ENCODE results near the gene MGAT5.
"Not testable (repeated sequence)": the region's sequence is repeated elsewhere in the genome, so short reads cannot be mapped to it uniquely, and the experiment has no call there.

MGAT5 gene

GRCh38 chr2:134470561-134471168 lies 216.8 kb downstream of the MGAT5 start:
- Histone ChIP-seq H3K27ac (ENCODE audit: low read depth, low read length) (no peak overlapping the region), H3K9ac (ENCODE audit: low read depth in 1 of 2, low read length in 2 of 2) (no peak overlapping the region), H3K4me1 (ENCODE audit: control insufficient read depth in 1 of 2, insufficient read depth in 2 of 2, low read length in 2 of 2) (peaks cover 0 to 5% of the 10 kb centered on the region in 2 donors), H3K9me3 (ENCODE audit: control insufficient read depth in 1 of 2, low read length in 2 of 2) (no peaks in the 10 kb centered on the region), H3K36me3 (ENCODE audit: control insufficient read depth in 1 of 2, insufficient read depth in 2 of 2, low read length in 2 of 2) (no peaks in the 10 kb centered on the region), H3K27me3 (ENCODE audit: control insufficient read depth in 1 of 2, insufficient read depth in 2 of 2, low read length in 2 of 2) (no peaks in the 10 kb centered on the region), H3K4me3 (ENCODE audit: low read depth in 1 of 2, low read length in 2 of 2) (no peak overlapping the region)

DNA sequence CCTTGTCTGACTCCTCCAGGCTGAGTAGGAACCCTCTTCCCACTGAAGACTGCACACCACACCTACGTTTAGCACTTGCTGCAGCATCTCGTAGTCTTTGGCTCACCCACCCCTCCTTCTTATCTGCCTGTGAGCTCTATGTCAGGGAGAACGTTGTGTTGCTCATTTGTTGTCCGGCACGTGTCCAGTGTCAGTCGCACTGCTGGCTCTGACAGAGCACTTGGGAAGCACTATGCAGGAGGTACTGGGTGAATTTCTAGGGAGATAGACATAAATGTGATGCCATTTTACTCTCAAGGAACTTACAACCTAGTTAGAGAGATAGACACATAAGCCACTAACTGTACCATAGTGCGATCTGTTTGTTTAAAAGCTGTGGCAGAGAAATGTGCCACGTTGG lies 223.1 kb downstream of the MGAT5 start:
- not testable (repeated sequence) for H3K27me3 ChIP-seq (ENCODE audit: control insufficient read depth in 1 of 2, insufficient read depth in 2 of 2, low read length in 2 of 2); H3K4me3 ChIP-seq (ENCODE audit: low read depth in 1 of 2, low read length in 2 of 2); H3K9me3 ChIP-seq (ENCODE audit: control insufficient read depth in 1 of 2, low read length in 2 of 2); H3K4me1 ChIP-seq (ENCODE audit: control insufficient read depth in 1 of 2, insufficient read depth in 2 of 2, low read length in 2 of 2); H3K36me3 ChIP-seq (ENCODE audit: control insufficient read depth in 1 of 2, insufficient read depth in 2 of 2, low read length in 2 of 2); H3K27ac ChIP-seq (ENCODE audit: low read depth, low read length); H3K9ac ChIP-seq (ENCODE audit: low read depth in 1 of 2, low read length in 2 of 2)

- Histone ChIP-seq H3K27ac (ENCODE audit: low read depth, low read length) (no peak overlapping the region), H3K9ac (ENCODE audit: low read depth in 1 of 2, low read length in 2 of 2) (no peak overlapping the region), H3K9me3 (ENCODE audit: control insufficient read depth in 1 of 2, low read length in 2 of 2) (no peaks in the 10 kb centered on the region), H3K36me3 (ENCODE audit: control insufficient read depth in 1 of 2, insufficient read depth in 2 of 2, low read length in 2 of 2) (no peaks in the 10 kb centered on the region), H3K4me1 (ENCODE audit: control insufficient read depth in 1 of 2, insufficient read depth in 2 of 2, low read length in 2 of 2) (no peaks in the 10 kb centered on the region), H3K27me3 (ENCODE audit: control insufficient read depth in 1 of 2, insufficient read depth in 2 of 2, low read length in 2 of 2) (no peaks in the 10 kb centered on the region), H3K4me3 (ENCODE audit: low read depth in 1 of 2, low read length in 2 of 2) (no peak overlapping the region)
Observed at GRCh38 chr2:134479696-134480330, 225.9 kb downstream of the MGAT5 start.

GRCh38 chr2:134482131-134482723 lies 228.4 kb downstream of the MGAT5 start:
- no peaks in the 10 kb centered on the region for H3K36me3 ChIP-seq (ENCODE audit: control insufficient read depth in 1 of 2, insufficient read depth in 2 of 2, low read length in 2 of 2)
- H3K4me3 ChIP-seq (ENCODE audit: low read depth in 1 of 2, low read length in 2 of 2), result no peak overlapping the region
- H3K4me1 ChIP-seq (ENCODE audit: control insufficient read depth in 1 of 2, insufficient read depth in 2 of 2, low read length in 2 of 2), result no peaks in the 10 kb centered on the region
- no peak overlapping the region for H3K27ac ChIP-seq (ENCODE audit: low read depth, low read length)
- H3K27me3 ChIP-seq (ENCODE audit: control insufficient read depth in 1 of 2, insufficient read depth in 2 of 2, low read length in 2 of 2), result no peaks in the 10 kb centered on the region
- no peaks in the 10 kb centered on the region for H3K9me3 ChIP-seq (ENCODE audit: control insufficient read depth in 1 of 2, low read length in 2 of 2)
- H3K9ac ChIP-seq (ENCODE audit: low read depth in 1 of 2, low read length in 2 of 2), result no peak overlapping the region

GRCh38 chr2:134482766-134483340 lies 229.0 kb downstream of the MGAT5 start:
- H3K9me3 ChIP-seq (ENCODE audit: control insufficient read depth in 1 of 2, low read length in 2 of 2), result no peaks in the 10 kb centered on the region
- no peaks in the 10 kb centered on the region for H3K27me3 ChIP-seq (ENCODE audit: control insufficient read depth in 1 of 2, insufficient read depth in 2 of 2, low read length in 2 of 2)
- no peaks in the 10 kb centered on the region for H3K36me3 ChIP-seq (ENCODE audit: control insufficient read depth in 1 of 2, insufficient read depth in 2 of 2, low read length in 2 of 2)
- H3K4me1 ChIP-seq (ENCODE audit: control insufficient read depth in 1 of 2, insufficient read depth in 2 of 2, low read length in 2 of 2), result no peaks in the 10 kb centered on the region
- no peak overlapping the region for H3K4me3 ChIP-seq (ENCODE audit: low read depth in 1 of 2, low read length in 2 of 2)
- H3K9ac ChIP-seq (ENCODE audit: low read depth in 1 of 2, low read length in 2 of 2), result no peak overlapping the region
- H3K27ac ChIP-seq (ENCODE audit: low read depth, low read length), result no peak overlapping the region

DNA sequence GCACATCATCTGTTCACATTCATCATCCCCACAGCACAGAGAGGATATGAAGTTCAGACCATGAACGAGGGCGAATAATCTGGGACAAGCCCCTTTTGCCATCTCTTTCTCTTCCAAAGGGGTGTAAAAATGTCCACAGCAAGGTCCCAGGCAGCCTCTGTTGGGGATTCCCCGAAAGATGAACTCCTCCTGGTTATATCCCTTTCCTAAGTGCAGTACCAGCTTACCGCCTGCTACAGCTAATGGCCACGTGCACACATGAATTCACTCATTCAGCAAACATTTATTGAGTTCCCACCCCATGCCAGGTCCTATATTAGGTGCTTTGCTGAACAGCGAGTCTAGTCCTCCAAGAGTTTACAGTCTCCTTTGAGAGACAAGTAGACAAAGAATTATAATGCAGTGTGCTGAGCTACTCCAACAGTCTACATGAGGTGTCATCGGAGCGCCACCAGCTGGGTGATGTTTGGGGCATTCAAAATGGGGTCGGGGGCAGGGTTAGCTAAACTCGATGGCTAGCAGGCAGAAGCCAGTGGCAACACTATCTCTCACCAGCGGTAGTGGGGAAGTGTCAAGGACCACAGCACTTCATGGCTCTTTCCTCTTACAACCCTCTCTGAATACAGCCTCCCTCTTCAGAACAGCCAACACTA lies 236.0 kb downstream of the MGAT5 start:
- Histone ChIP-seq H3K9ac (ENCODE audit: low read depth in 1 of 2, low read length in 2 of 2) (no peak overlapping the region), H3K27ac (ENCODE audit: low read depth, low read length) (no peak overlapping the region), H3K4me3 (ENCODE audit: low read depth in 1 of 2, low read length in 2 of 2) (no peak overlapping the region), H3K4me1 (ENCODE audit: control insufficient read depth in 1 of 2, insufficient read depth in 2 of 2, low read length in 2 of 2) (no peaks in the 10 kb centered on the region), H3K27me3 (ENCODE audit: control insufficient read depth in 1 of 2, insufficient read depth in 2 of 2, low read length in 2 of 2) (no peaks in the 10 kb centered on the region), H3K9me3 (ENCODE audit: control insufficient read depth in 1 of 2, low read length in 2 of 2) (no peaks in the 10 kb centered on the region), H3K36me3 (ENCODE audit: control insufficient read depth in 1 of 2, insufficient read depth in 2 of 2, low read length in 2 of 2) (no peaks in the 10 kb centered on the region)

DNA sequence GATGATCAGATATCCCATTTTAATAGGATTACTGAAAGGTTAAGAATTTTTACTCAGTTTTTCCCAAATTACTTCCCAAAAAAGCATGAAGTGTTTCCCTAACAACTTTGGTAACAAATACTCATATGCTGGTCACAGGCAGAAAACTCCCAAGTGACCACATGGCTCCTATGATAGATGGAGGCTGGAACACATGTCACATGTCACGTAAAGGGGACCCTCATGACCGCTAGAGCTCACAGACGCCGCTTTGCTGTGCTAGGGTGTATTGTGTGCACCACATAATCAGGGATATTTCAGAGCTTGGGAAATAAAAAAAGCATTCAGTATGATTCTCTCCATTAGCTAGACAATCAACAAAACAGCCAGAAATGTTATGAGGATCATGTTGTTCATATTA lies 236.7 kb downstream of the MGAT5 start:
- no peaks in the 10 kb centered on the region for H3K36me3 ChIP-seq (ENCODE audit: control insufficient read depth in 1 of 2, insufficient read depth in 2 of 2, low read length in 2 of 2)
- no peak overlapping the region for H3K27ac ChIP-seq (ENCODE audit: low read depth, low read length)
- no peaks in the 10 kb centered on the region for H3K4me1 ChIP-seq (ENCODE audit: control insufficient read depth in 1 of 2, insufficient read depth in 2 of 2, low read length in 2 of 2)
- H3K9me3 ChIP-seq (ENCODE audit: control insufficient read depth in 1 of 2, low read length in 2 of 2), result no peaks in the 10 kb centered on the region
- no peak overlapping the region for H3K9ac ChIP-seq (ENCODE audit: low read depth in 1 of 2, low read length in 2 of 2)
- no peak overlapping the region for H3K4me3 ChIP-seq (ENCODE audit: low read depth in 1 of 2, low read length in 2 of 2)
- H3K27me3 ChIP-seq (ENCODE audit: control insufficient read depth in 1 of 2, insufficient read depth in 2 of 2, low read length in 2 of 2), result no peaks in the 10 kb centered on the region

GRCh38 chr2:134491022-134491421 lies 237.2 kb downstream of the MGAT5 start:
- Histone ChIP-seq H3K27ac (ENCODE audit: low read depth, low read length) (no peak overlapping the region), H3K27me3 (ENCODE audit: control insufficient read depth in 1 of 2, insufficient read depth in 2 of 2, low read length in 2 of 2) (no peaks in the 10 kb centered on the region), H3K9me3 (ENCODE audit: control insufficient read depth in 1 of 2, low read length in 2 of 2) (no peaks in the 10 kb centered on the region), H3K9ac (ENCODE audit: low read depth in 1 of 2, low read length in 2 of 2) (no peak overlapping the region), H3K36me3 (ENCODE audit: control insufficient read depth in 1 of 2, insufficient read depth in 2 of 2, low read length in 2 of 2) (no peaks in the 10 kb centered on the region), H3K4me1 (ENCODE audit: control insufficient read depth in 1 of 2, insufficient read depth in 2 of 2, low read length in 2 of 2) (no peaks in the 10 kb centered on the region), H3K4me3 (ENCODE audit: low read depth in 1 of 2, low read length in 2 of 2) (no peak overlapping the region)

- Histone ChIP-seq H3K4me1 (ENCODE audit: control insufficient read depth in 1 of 2, insufficient read depth in 2 of 2, low read length in 2 of 2) (no peaks in the 10 kb centered on the region), H3K9ac (ENCODE audit: low read depth in 1 of 2, low read length in 2 of 2) (no peak overlapping the region), H3K27ac (ENCODE audit: low read depth, low read length) (no peak overlapping the region), H3K36me3 (ENCODE audit: control insufficient read depth in 1 of 2, insufficient read depth in 2 of 2, low read length in 2 of 2) (no peaks in the 10 kb centered on the region), H3K4me3 (ENCODE audit: low read depth in 1 of 2, low read length in 2 of 2) (no peak overlapping the region), H3K9me3 (ENCODE audit: control insufficient read depth in 1 of 2, low read length in 2 of 2) (no peaks in the 10 kb centered on the region), H3K27me3 (ENCODE audit: control insufficient read depth in 1 of 2, insufficient read depth in 2 of 2, low read length in 2 of 2) (no peaks in the 10 kb centered on the region)
Observed at GRCh38 chr2:134491771-134492441, 238.0 kb downstream of the MGAT5 start.

DNA sequence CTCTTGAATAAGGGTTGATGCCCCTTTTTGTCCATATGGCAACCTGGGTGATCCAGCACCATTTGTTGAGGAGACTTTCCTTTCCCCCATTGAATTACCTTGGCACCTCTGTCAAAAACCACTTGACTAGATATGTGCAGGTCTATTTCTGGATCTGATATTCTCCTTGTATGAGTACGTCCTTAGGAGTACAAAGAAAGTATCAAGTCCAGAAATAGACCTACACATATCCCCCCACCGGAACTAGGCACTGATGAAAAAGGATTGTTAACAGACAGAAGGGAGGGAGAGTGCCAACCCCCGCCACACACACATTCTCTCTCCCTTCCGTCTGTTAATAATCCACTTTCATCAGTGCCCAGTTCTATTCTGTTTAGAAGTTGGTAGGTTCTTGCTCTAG lies 239.9 kb downstream of the MGAT5 start:
- H3K36me3 ChIP-seq (ENCODE audit: control insufficient read depth in 1 of 2, insufficient read depth in 2 of 2, low read length in 2 of 2), result no peaks in the 10 kb centered on the region
- H3K9me3 ChIP-seq (ENCODE audit: control insufficient read depth in 1 of 2, low read length in 2 of 2), result no peaks in the 10 kb centered on the region
- H3K4me1 ChIP-seq (ENCODE audit: control insufficient read depth in 1 of 2, insufficient read depth in 2 of 2, low read length in 2 of 2), result no peaks in the 10 kb centered on the region
- no peaks in the 10 kb centered on the region for H3K27me3 ChIP-seq (ENCODE audit: control insufficient read depth in 1 of 2, insufficient read depth in 2 of 2, low read length in 2 of 2)
- H3K27ac ChIP-seq (ENCODE audit: low read depth, low read length), result no peak overlapping the region
- no peak overlapping the region for H3K4me3 ChIP-seq (ENCODE audit: low read depth in 1 of 2, low read length in 2 of 2)
- H3K9ac ChIP-seq (ENCODE audit: low read depth in 1 of 2, low read length in 2 of 2), result no peak overlapping the region

Data from duodenal mucosa (tissue), 2 donors.